Psoas muscle (tissue), 8 donors: ENCODE measurements around the gene LMF1. TPM values are rescaled to one million over a fixed set of nuclear protein-coding genes. Genes with fewer than 3 reads are reported as not detected.

Source experiments
- ATAC-seq, 4 donors: fragments of 200-7000 bp; cut with Tn5 transposase; one replicate each; pipeline ENCODE4 v1.9.1; 2020; ENCODE audit warnings: moderate library complexity in 3 of 4, mild to moderate bottlenecking in 2 of 4
- DNase-seq, 2 donors: peaks; one replicate each; pipeline ENCODE4 v3.0.0-alpha.2; 2020
- H3K27ac ChIP-seq: fragments of 200-600 bp; one replicate; pipeline ENCODE4 v1.8.0; 2022
- H3K27me3 ChIP-seq, 3 donors: fragments of 200-600 bp in 1 of 3; one replicate each; pipeline versions ENCODE4 v1.6.1 to v1.8.0; 2013 to 2022; ENCODE audit warnings: low read length in 2 of 3, mild to moderate bottlenecking in 2 of 3, moderate library complexity in 1 of 3; ENCODE audit not compliant: insufficient read depth in 3 of 3
- H3K36me3 ChIP-seq, 2 donors: fragments of 200-600 bp in 1 of 2; one replicate each; pipeline versions ENCODE4 v1.6.1 to v1.8.0; 2013 to 2022; ENCODE audit warnings: low read depth in 1 of 2, mild to moderate bottlenecking in 1 of 2, moderate library complexity in 1 of 2; ENCODE audit not compliant: insufficient read depth in 1 of 2
- H3K4me1 ChIP-seq: fragments of 200-600 bp; one replicate; pipeline ENCODE4 v1.8.0; 2022
- H3K4me3 ChIP-seq: fragments of 200-600 bp; one replicate; pipeline ENCODE4 v1.8.0; 2022; ENCODE audit warnings: mild to moderate bottlenecking
- H3K9me3 ChIP-seq: fragments of 200-600 bp; one replicate; pipeline ENCODE4 v1.8.0; 2022
- CTCF ChIP-seq: fragments of 200-600 bp; IDR thresholded peaks from one replicate; pipeline ENCODE4 v1.8.0; 2022; ENCODE audit warnings: antibody characterized with exemption
- WGBS, 3 donors: extraction: QIAGEN DNeasy Blood & Tissue Kit; methylation state at CpG; one replicate each; pipeline versions ENCODE4 v1.1.6 to v1.1.7; 2013; 5-methylcytosine and 5-hydroxymethylcytosine counted together
- intact Hi-C, 2 donors: fragments of 100-400 bp; cut with DNase I; formaldehyde crosslinking; loops; one replicate each; pipeline versions ENCODE4 v1.11.0 to v1.14.2; 2022
- polyA plus RNA-seq, 3 donors: library from polyadenylated mRNA; stranded (reverse); fragments of 200-250 nt; gene quantifications; one replicate each; pipeline ENCODE4 v1.2.3, GENCODE V29; 2013
- total RNA-seq, 4 donors: library from RNA; stranded (reverse); fragmentation: NEBNext Ultra II Directional in 2 of 4; extraction: Animal tissue kit (Norgen Biotek cat#: 25700) in 2 of 4; gene quantifications; one replicate each; pipeline versions ENCODE4 v1.2.1 to v1.2.4, GENCODE V29; 2021 to 2023
- donor health status: healthy with polysubstance abuse.
- donor health status: DM: no; HTN: no; CAD: no; lungs with moderate emphysema.
- donor health status: Bipolar disorder and iron deficiency.
- donor health status: healthy.
- donor health status: DM: yes; HTN: yes; CAD: no.
- donor health status: DM: no; HTN: no; CAD: no.
- donor health status: DM: no; HTN: no; CAD: no.
- donor health status: DM: yes; HTN: yes; CAD: no.

The LMF1 gene
- total and polyA plus RNA-seq, 7 donors: 1.9 to 9.0 (median 4.0) TPM

- WGBS, 3 donors: 74 to 85% (median 82%) methylated on average over 2 of the region's 2 CpGs
- Histone ChIP-seq H3K27ac (no peak overlapping the region), H3K4me3 (no peak overlapping the region), H3K27me3 (peaks cover 0 to 73% (median 25%) of the 10 kb centered on the region in 3 donors), H3K36me3 (no peaks in the 10 kb centered on the region), H3K4me1 (no peaks in the 10 kb centered on the region), H3K9me3 (no peaks in the 10 kb centered on the region)
- no peak for TF ChIP-seq CTCF
- intact Hi-C loops: loop anchor here in 1 of 2 donors (10.0 kb wide), 1 partner anchor 236 kb away; no protein-coding TSS in a partner anchor
- DNase-seq (no peak), ATAC-seq (no peak)
Measured at GRCh38 chr16:818592-818991, 152.2 kb downstream of the LMF1 start.

- intact Hi-C loops: loop anchor here in 1 of 2 donors (10.0 kb wide), 1 partner anchor 237 kb away; no protein-coding TSS in a partner anchor
- no peak overlapping the region for H3K27ac ChIP-seq
- H3K9me3 ChIP-seq: no peaks in the 10 kb centered on the region
- no peak overlapping the region for H3K4me3 ChIP-seq
- no peaks in the 10 kb centered on the region for H3K36me3 ChIP-seq
- ATAC-seq: no peak
- peaks cover 0 to 78% (median 28%) of the 10 kb centered on the region in 3 donors for H3K27me3 ChIP-seq
- 78 to 84% (median 80%) methylated on average over 8 of the region's 8 CpGs for WGBS, 3 donors
- no peaks in the 10 kb centered on the region for H3K4me1 ChIP-seq
- no peak for TF ChIP-seq CTCF
- DNase-seq: no peak
Measured at GRCh38 chr16:818132-818531, 152.7 kb downstream of the LMF1 start.

DNA sequence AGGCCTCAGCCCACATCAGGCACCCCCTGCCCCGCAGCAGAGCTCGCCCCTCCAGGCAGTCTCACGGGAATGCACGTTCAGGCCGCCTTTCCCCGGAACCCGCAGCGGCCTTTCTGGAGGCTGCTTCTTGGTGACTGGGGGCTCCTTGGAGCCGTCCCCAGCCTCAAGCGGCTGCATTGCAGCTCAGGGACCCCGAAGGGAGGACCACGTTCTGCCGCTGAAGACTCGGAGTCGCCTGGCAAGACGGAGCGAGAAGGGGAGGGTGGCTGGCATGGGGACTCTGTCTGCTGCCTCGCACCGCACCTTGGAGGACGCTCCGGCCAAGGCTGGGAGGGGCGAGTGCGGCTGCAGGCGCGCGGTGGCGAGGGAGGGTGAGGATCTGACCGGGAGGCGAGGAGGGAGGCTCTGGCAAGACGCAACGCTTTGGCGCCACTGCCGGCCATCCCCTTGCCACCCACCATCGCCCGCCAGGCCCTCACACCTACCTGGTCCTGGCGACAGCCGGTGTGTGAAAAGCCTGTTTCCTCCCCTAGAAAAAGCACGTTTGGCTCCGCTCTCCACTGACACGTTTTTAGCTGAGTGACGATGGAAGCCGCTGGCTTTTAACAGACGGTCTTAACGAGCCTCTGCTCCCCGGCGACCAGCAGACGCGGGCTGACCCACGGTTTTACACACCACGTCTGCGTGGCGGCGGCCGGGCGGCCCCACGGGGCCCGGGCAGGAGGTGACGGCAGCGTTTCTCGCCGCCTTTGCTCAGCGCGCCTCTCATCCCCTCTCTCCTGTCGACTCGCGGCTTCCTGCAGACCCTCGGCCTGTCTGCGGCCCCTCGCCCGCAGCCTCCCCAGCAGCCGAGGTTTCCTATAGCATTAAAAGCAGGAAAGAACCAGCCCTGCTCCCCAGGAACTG is 153.5 kb downstream of the LMF1 start:
- ATAC-seq (no peak), DNase-seq (no peak)
- Histone ChIP-seq H3K27me3 (peaks cover 0 to 81% (median 22%) of the 10 kb centered on the region in 3 donors), H3K9me3 (no peaks in the 10 kb centered on the region), H3K4me3 (no peak overlapping the region), H3K4me1 (no peaks in the 10 kb centered on the region), H3K36me3 (no peaks in the 10 kb centered on the region), H3K27ac (no peak overlapping the region)
- intact Hi-C loops: loop anchor here in 1 of 2 donors (10.0 kb wide), 1 partner anchor 238 kb away; no protein-coding TSS in a partner anchor
- TF ChIP-seq CTCF: no peak
- 46 to 56% (median 49%) methylated on average over 51 to 71 of the region's 71 CpGs for WGBS, 3 donors

DNA sequence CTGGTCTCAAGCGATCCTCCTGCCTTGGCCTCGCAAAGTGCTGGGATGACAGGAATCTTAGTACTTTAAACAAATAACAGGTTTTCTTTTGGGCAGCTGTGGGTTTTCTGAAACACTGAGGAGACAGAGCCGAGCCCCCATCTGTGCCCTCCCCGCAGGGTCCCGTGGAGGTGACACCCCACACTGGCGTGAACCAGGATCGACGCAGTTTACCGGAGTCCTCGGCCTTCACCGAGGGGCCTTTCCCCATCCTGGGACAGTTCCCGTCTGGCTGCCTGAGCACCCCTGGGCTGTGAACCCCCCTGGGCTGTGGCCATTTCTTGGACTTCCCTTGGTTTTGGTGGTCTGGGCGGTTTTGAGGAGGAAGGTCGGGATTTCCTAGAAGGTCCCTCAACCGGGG is 154.9 kb downstream of the LMF1 start:
- no peak for DNase-seq
- Histone ChIP-seq H3K27ac (no peak overlapping the region), H3K27me3 (peaks cover 0 to 87% (median 28%) of the 10 kb centered on the region in 3 donors), H3K4me3 (no peak overlapping the region), H3K4me1 (no peaks in the 10 kb centered on the region), H3K9me3 (no peaks in the 10 kb centered on the region), H3K36me3 (no peaks in the 10 kb centered on the region)
- no peak for ATAC-seq
- WGBS, 3 donors: 93 to 95% (median 95%) methylated on average over 15 of the region's 15 CpGs
- TF ChIP-seq CTCF: no peak
- intact Hi-C loops: loop anchor here in 1 of 2 donors (10.0 kb wide), 1 partner anchor 239 kb away; no protein-coding TSS in a partner anchor
